Testis (tissue), 3 donors: ENCODE measurements around the gene PSMD6. TPM values are rescaled to one million over a fixed set of nuclear protein-coding genes. Genes with fewer than 3 reads are reported as not detected.

ENCODE experiments used
- DNase-seq: peaks from one replicate; pipeline ENCODE4 v3.0.0-alpha.2; 2019
- H3K27ac ChIP-seq, 2 donors: fragments of 200-600 bp; sonication (generic); one replicate each; pipeline ENCODE4 v1.5.1; 2019
- H3K27me3 ChIP-seq: fragments of 200-600 bp; sonication (generic); one replicate; pipeline ENCODE4 v1.5.1; 2019
- H3K36me3 ChIP-seq: fragments of 200-600 bp; sonication (generic); one replicate; pipeline ENCODE4 v1.5.1; 2017; ENCODE audit warnings: low read depth; ENCODE audit errors: missing control alignments
- H3K4me1 ChIP-seq: fragments of 200-600 bp; sonication (generic); one replicate; pipeline ENCODE4 v1.5.1; 2019
- H3K4me3 ChIP-seq, 2 donors: fragments of 200-600 bp; sonication (generic); one replicate each; pipeline ENCODE4 v1.5.1; 2017 to 2019
- H3K9me3 ChIP-seq: fragments of 200-600 bp; sonication (generic); one replicate; pipeline ENCODE4 v1.5.1; 2017
- CTCF ChIP-seq, 3 experiments: fragments of 450-650 bp in 2 of 3; fragments of 200-600 bp in 1 of 3; sonication (generic) in 1 of 3; IDR thresholded peaks; one replicate each; pipeline ENCODE4 v1.5.1; 2016 to 2019; ENCODE audit warnings: antibody characterized with exemption in 3 of 3, mild to moderate bottlenecking in 2 of 3, moderate library complexity in 1 of 3
- POLR2A ChIP-seq: fragments of 450-650 bp; IDR thresholded peaks from one replicate; pipeline ENCODE4 v1.6.1; 2017; ENCODE audit warnings: antibody characterized with exemption, mild to moderate bottlenecking, moderate library complexity
- WGBS, 2 donors: methylation state at CpG; one replicate each; pipeline ENCODE4 v1.1.5; 2018; 5-methylcytosine and 5-hydroxymethylcytosine counted together
- intact Hi-C: fragments of 100-400 bp; cut with DNase I; formaldehyde crosslinking; loops from one replicate; pipeline ENCODE4 v1.15.1; 2023; ENCODE audit warnings: low total_unique reads
- polyA plus RNA-seq: library from polyadenylated mRNA; stranded (reverse); fragments of 350-450 nt; fragmentation: Illumina TruSeq; extraction: RNeasy Lipid Tissue Mini Kit (QIAGEN cat#74804); gene quantifications from one replicate; pipeline ENCODE4 v1.2.3, GENCODE V29; 2014; ENCODE audit warnings: low read depth, low replicate concordance; ENCODE audit not compliant: insufficient read depth
- total RNA-seq, 2 donors: library from RNA; depleted of rRNA; stranded (reverse); fragments of >200 nt; gene quantifications; one replicate each; pipeline ENCODE4 v1.2.3, GENCODE V29; 2016

The PSMD6 gene
- total and polyA plus RNA-seq, 3 donors from 2014 or later: 105 to 249 (median 128) TPM

GRCh38 chr3:64054488-64054887 lies 31.2 kb upstream of the PSMD6 start:
- no peaks in the 10 kb centered on the region for H3K27me3 ChIP-seq
- no peaks in the 10 kb centered on the region for H3K9me3 ChIP-seq
- no peaks in the 10 kb centered on the region for H3K4me1 ChIP-seq
- intact Hi-C loops: no loop called here
- no peaks in the 10 kb centered on the region for H3K36me3 ChIP-seq
- no peak for DNase-seq
- TF ChIP-seq POLR2A (no peak), CTCF (IDR thresholded peaks at IDR 0.05) (no peak)
- H3K27ac ChIP-seq: no peak overlapping the region
- H3K4me3 ChIP-seq: no peak overlapping the region
- 41 to 65% methylated on average over 3 of the region's 3 CpGs for WGBS, 2 donors

GRCh38 chr3:64053581-64053980 lies 30.3 kb upstream of the PSMD6 start:
- intact Hi-C loops: no loop called here
- Histone ChIP-seq H3K9me3 (no peaks in the 10 kb centered on the region), H3K4me1 (no peaks in the 10 kb centered on the region), H3K27ac (no peak overlapping the region), H3K36me3 (no peaks in the 10 kb centered on the region), H3K4me3 (no peak overlapping the region), H3K27me3 (no peaks in the 10 kb centered on the region)
- TF ChIP-seq POLR2A: no peak
- no peak for TF ChIP-seq CTCF (IDR thresholded peaks at IDR 0.05)
- DNase-seq: no peak
- 43 to 49% methylated on average over 3 of the region's 3 CpGs for WGBS, 2 donors

- no peaks in the 10 kb centered on the region for H3K36me3 ChIP-seq
- TF ChIP-seq CTCF (IDR thresholded peaks at IDR 0.05): no peak
- no peak for TF ChIP-seq POLR2A
- no peak overlapping the region for H3K4me3 ChIP-seq
- no peaks in the 10 kb centered on the region for H3K4me1 ChIP-seq
- no peak overlapping the region for H3K27ac ChIP-seq
- H3K27me3 ChIP-seq: no peaks in the 10 kb centered on the region
- intact Hi-C loops: no loop called here
- DNase-seq: no peak
- no peaks in the 10 kb centered on the region for H3K9me3 ChIP-seq
These were observed 29.8 kb upstream of the PSMD6 start for GRCh38 chr3:64053117-64053516.

- no peaks in the 10 kb centered on the region for H3K4me1 ChIP-seq
- TF ChIP-seq POLR2A (no peak), CTCF (IDR thresholded peaks at IDR 0.05) (no peak)
These were observed 26.5 kb upstream of the PSMD6 start for GRCh38 chr3:64049832-64050231.

GRCh38 chr3:64049136-64049535 lies 25.8 kb upstream of the PSMD6 start:
- no peaks in the 10 kb centered on the region for H3K36me3 ChIP-seq
- H3K4me3 ChIP-seq: no peak overlapping the region
- H3K27ac ChIP-seq: no peak overlapping the region
- no peaks in the 10 kb centered on the region for H3K27me3 ChIP-seq
- H3K4me1 ChIP-seq: no peaks in the 10 kb centered on the region
- 92 to 96% methylated on average over 3 of the region's 3 CpGs for WGBS, 2 donors
- DNase-seq: no peak
- intact Hi-C loops: no loop called here
- H3K9me3 ChIP-seq: no peaks in the 10 kb centered on the region
- no peak for TF ChIP-seq POLR2A
- TF ChIP-seq CTCF (IDR thresholded peaks at IDR 0.05): no peak

More at GRCh38 chr3:64049832-64050231, 26.5 kb upstream of the PSMD6 start:
- WGBS, 2 donors: 80 to 82% methylated on average over 4 of the region's 4 CpGs
- intact Hi-C loops: no loop called here
- Histone ChIP-seq H3K27me3 (no peaks in the 10 kb centered on the region), H3K4me3 (no peak overlapping the region), H3K36me3 (no peaks in the 10 kb centered on the region), H3K9me3 (no peaks in the 10 kb centered on the region), H3K27ac (no peak overlapping the region)
- no peak for DNase-seq
